ENCODE measurements around the gene HSPA12B.

DNA sequence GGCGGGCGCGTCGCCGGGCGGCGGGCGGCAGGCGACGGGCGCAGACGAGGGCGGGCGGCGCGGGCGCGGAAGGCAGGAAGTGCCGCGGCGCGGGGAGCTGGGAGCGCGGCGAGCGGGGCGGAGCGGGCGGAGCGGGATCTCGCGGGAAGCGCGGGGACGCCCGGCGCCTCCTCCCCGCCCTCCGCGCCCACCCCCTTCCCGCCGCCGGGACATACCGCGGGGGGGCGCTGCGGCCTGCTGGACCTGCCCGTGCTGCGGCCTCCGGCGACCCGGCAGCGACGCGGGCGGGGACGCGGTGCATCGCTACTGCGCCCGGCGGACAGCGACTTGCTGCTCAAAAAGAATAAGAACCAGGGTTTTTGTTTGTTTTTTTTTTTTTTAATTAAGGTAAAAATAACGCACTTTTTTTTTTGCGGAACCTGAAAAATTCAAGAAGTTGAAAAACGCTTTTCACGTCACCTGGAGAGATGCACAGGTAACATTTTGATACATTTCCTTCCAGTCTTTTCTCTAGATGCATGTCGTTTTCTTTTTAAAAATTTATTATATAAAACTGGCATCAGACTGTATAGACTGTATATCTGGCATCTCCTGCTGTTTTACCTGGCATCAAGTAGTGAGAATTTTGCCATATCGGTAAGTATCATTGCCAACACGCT is 54.3 kb downstream of the HSPA12B start, which contains the start of gene CENPB:
- TF ChIP-seq, protein P1, sequence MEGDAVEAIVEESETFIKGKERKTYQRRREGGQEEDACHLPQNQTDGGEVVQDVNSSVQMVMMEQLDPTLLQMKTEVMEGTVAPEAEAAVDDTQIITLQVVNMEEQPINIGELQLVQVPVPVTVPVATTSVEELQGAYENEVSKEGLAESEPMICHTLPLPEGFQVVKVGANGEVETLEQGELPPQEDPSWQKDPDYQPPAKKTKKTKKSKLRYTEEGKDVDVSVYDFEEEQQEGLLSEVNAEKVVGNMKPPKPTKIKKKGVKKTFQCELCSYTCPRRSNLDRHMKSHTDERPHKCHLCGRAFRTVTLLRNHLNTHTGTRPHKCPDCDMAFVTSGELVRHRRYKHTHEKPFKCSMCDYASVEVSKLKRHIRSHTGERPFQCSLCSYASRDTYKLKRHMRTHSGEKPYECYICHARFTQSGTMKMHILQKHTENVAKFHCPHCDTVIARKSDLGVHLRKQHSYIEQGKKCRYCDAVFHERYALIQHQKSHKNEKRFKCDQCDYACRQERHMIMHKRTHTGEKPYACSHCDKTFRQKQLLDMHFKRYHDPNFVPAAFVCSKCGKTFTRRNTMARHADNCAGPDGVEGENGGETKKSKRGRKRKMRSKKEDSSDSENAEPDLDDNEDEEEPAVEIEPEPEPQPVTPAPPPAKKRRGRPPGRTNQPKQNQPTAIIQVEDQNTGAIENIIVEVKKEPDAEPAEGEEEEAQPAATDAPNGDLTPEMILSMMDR (IDR thresholded peaks at IDR 0.05): peak; percentile 58 to 91 (median 76)
- TF ChIP-seq POLR2A (IDR thresholded peaks at IDR 0.05) (no peak), EP300 (IDR thresholded peaks at IDR 0.05; ENCODE audit: low read depth) (no peak)
